Measurements from ENCODE around the gene KRTAP5-6. TPM values are rescaled to one million over a fixed set of nuclear protein-coding genes. Genes with fewer than 3 reads are reported as not detected.

Gene KRTAP5-6
- total RNA-seq, 1 donor, result not detected

GRCh38 chr11:1701091-1701807 lies 4.3 kb downstream of the KRTAP5-6 start:
- H3K9me3 ChIP-seq (ENCODE audit: low read depth, low read length), result no peaks in the 10 kb centered on the region
- no peak overlapping the region for H3K4me3 ChIP-seq (ENCODE audit: low read length)
- H3K4me1 ChIP-seq (ENCODE audit: insufficient read depth, low read length), result peaks cover 7% of the 10 kb centered on the region
- H3K27me3 ChIP-seq (ENCODE audit: insufficient read depth, low read length), result no peaks in the 10 kb centered on the region

GRCh38 chr11:1702506-1702905 lies 5.5 kb downstream of the KRTAP5-6 start:
- Histone ChIP-seq H3K4me1 (ENCODE audit: insufficient read depth, low read length) (peaks cover 11% of the 10 kb centered on the region), H3K27me3 (ENCODE audit: insufficient read depth, low read length) (no peaks in the 10 kb centered on the region), H3K4me3 (ENCODE audit: low read length) (no peak overlapping the region), H3K9me3 (ENCODE audit: low read depth, low read length) (no peaks in the 10 kb centered on the region)

- Histone ChIP-seq H3K9me3 (ENCODE audit: low read depth, low read length) (no peaks in the 10 kb centered on the region), H3K27me3 (ENCODE audit: insufficient read depth, low read length) (no peaks in the 10 kb centered on the region), H3K4me1 (ENCODE audit: insufficient read depth, low read length) (peaks cover 11% of the 10 kb centered on the region), H3K4me3 (ENCODE audit: low read length) (no peak overlapping the region)
Measured at GRCh38 chr11:1703146-1703545, 6.2 kb downstream of the KRTAP5-6 start.

- Histone ChIP-seq H3K27me3 (ENCODE audit: insufficient read depth, low read length) (no peaks in the 10 kb centered on the region), H3K4me1 (ENCODE audit: insufficient read depth, low read length) (peaks cover 11% of the 10 kb centered on the region), H3K9me3 (ENCODE audit: low read depth, low read length) (no peaks in the 10 kb centered on the region), H3K4me3 (ENCODE audit: low read length) (no peak overlapping the region)
Measured at GRCh38 chr11:1705126-1706052, 8.4 kb downstream of the KRTAP5-6 start.

- Histone ChIP-seq H3K4me3 (ENCODE audit: low read length) (no peak overlapping the region), H3K4me1 (ENCODE audit: insufficient read depth, low read length) (peaks cover 4% of the 10 kb centered on the region), H3K9me3 (ENCODE audit: low read depth, low read length) (no peaks in the 10 kb centered on the region), H3K27me3 (ENCODE audit: insufficient read depth, low read length) (no peaks in the 10 kb centered on the region)
Measured at GRCh38 chr11:1706634-1707400, 9.8 kb downstream of the KRTAP5-6 start.

- H3K9me3 ChIP-seq (ENCODE audit: low read depth, low read length), result no peaks in the 10 kb centered on the region
- no peak overlapping the region for H3K4me3 ChIP-seq (ENCODE audit: low read length)
- H3K27me3 ChIP-seq (ENCODE audit: insufficient read depth, low read length), result no peaks in the 10 kb centered on the region
- peaks cover 4% of the 10 kb centered on the region for H3K4me1 ChIP-seq (ENCODE audit: insufficient read depth, low read length)
Measured at GRCh38 chr11:1707751-1708150, 10.8 kb downstream of the KRTAP5-6 start.

GRCh38 chr11:1708716-1709115 lies 11.7 kb downstream of the KRTAP5-6 start:
- H3K9me3 ChIP-seq (ENCODE audit: low read depth, low read length), result no peaks in the 10 kb centered on the region
- H3K27me3 ChIP-seq (ENCODE audit: insufficient read depth, low read length), result no peaks in the 10 kb centered on the region
- peaks cover 4% of the 10 kb centered on the region for H3K4me1 ChIP-seq (ENCODE audit: insufficient read depth, low read length)
- no peak overlapping the region for H3K4me3 ChIP-seq (ENCODE audit: low read length)

- H3K4me3 ChIP-seq (ENCODE audit: low read length), result no peak overlapping the region
- H3K27me3 ChIP-seq (ENCODE audit: insufficient read depth, low read length), result no peaks in the 10 kb centered on the region
- H3K9me3 ChIP-seq (ENCODE audit: low read depth, low read length), result no peaks in the 10 kb centered on the region
- H3K4me1 ChIP-seq (ENCODE audit: insufficient read depth, low read length), result no peaks in the 10 kb centered on the region
Measured at GRCh38 chr11:1714908-1715885, 18.2 kb downstream of the KRTAP5-6 start.

GRCh38 chr11:1717745-1718144 lies 20.8 kb downstream of the KRTAP5-6 start:
- no peak overlapping the region for H3K4me3 ChIP-seq (ENCODE audit: low read length)
- H3K27me3 ChIP-seq (ENCODE audit: insufficient read depth, low read length), result no peaks in the 10 kb centered on the region
- no peaks in the 10 kb centered on the region for H3K4me1 ChIP-seq (ENCODE audit: insufficient read depth, low read length)
- H3K9me3 ChIP-seq (ENCODE audit: low read depth, low read length), result no peaks in the 10 kb centered on the region

GRCh38 chr11:1718326-1718725 lies 21.3 kb downstream of the KRTAP5-6 start:
- Histone ChIP-seq H3K27me3 (ENCODE audit: insufficient read depth, low read length) (no peaks in the 10 kb centered on the region), H3K4me3 (ENCODE audit: low read length) (no peak overlapping the region), H3K4me1 (ENCODE audit: insufficient read depth, low read length) (no peaks in the 10 kb centered on the region), H3K9me3 (ENCODE audit: low read depth, low read length) (no peaks in the 10 kb centered on the region)

- no peaks in the 10 kb centered on the region for H3K27me3 ChIP-seq (ENCODE audit: insufficient read depth, low read length)
Measured at GRCh38 chr11:1719781-1720180, 22.8 kb downstream of the KRTAP5-6 start.

GRCh38 chr11:1727096-1727690 lies 30.2 kb downstream of the KRTAP5-6 start:
- peaks cover 13% of the 10 kb centered on the region for H3K4me1 ChIP-seq (ENCODE audit: insufficient read depth, low read length)
- H3K27me3 ChIP-seq (ENCODE audit: insufficient read depth, low read length), result peaks cover 11% of the 10 kb centered on the region
- no peaks in the 10 kb centered on the region for H3K9me3 ChIP-seq (ENCODE audit: low read depth, low read length)
- H3K4me3 ChIP-seq (ENCODE audit: low read length), result no peak overlapping the region

More at GRCh38 chr11:1719781-1720180, 22.8 kb downstream of the KRTAP5-6 start:
- H3K4me3 ChIP-seq (ENCODE audit: low read length), result no peak overlapping the region
- no peaks in the 10 kb centered on the region for H3K4me1 ChIP-seq (ENCODE audit: insufficient read depth, low read length)
- H3K9me3 ChIP-seq (ENCODE audit: low read depth, low read length), result no peaks in the 10 kb centered on the region

- Histone ChIP-seq H3K4me1 (ENCODE audit: insufficient read depth, low read length) (peaks cover 13% of the 10 kb centered on the region), H3K4me3 (ENCODE audit: low read length) (no peak overlapping the region), H3K9me3 (ENCODE audit: low read depth, low read length) (no peaks in the 10 kb centered on the region), H3K27me3 (ENCODE audit: insufficient read depth, low read length) (peaks cover 11% of the 10 kb centered on the region)
Measured at GRCh38 chr11:1727861-1728260, 30.9 kb downstream of the KRTAP5-6 start.

- H3K9me3 ChIP-seq (ENCODE audit: low read depth, low read length), result no peaks in the 10 kb centered on the region
- H3K27me3 ChIP-seq (ENCODE audit: insufficient read depth, low read length), result peaks cover 12% of the 10 kb centered on the region
- no peak overlapping the region for H3K4me3 ChIP-seq (ENCODE audit: low read length)
- peaks cover 13% of the 10 kb centered on the region for H3K4me1 ChIP-seq (ENCODE audit: insufficient read depth, low read length)
Measured at GRCh38 chr11:1728301-1728700, 31.3 kb downstream of the KRTAP5-6 start.

All from mononuclear cell (primary cell).